HepG2 (cell line): ENCODE measurements around the gene CIDEA. TPM values are rescaled to one million over a fixed set of nuclear protein-coding genes. Genes with fewer than 3 reads are reported as not detected.

Experiments used
- ATAC-seq: fragments of 200-7000 bp; cut with Tn5 transposase; 3 replicates; pipeline ENCODE4 v1.9.1; 2020; ENCODE audit warnings: mild to moderate bottlenecking, moderate library complexity
- BruUV-seq: library from RNA; stranded (reverse); fragments of 400-500 nt; replicated peaks from 2 replicates; lab custom pipeline; 2021; lab: Mats Ljungman, UMichigan
- CTCF ChIA-PET: fragments of 300-600 bp; formaldehyde crosslinking; extraction: SDS; loops from one replicate; lab custom pipeline; 2021; ENCODE audit warnings: low total read pairs, inconsistent platforms, low intra/inter-chr PET ratio; lab: Yijun Ruan, JAX
- POLR2A ChIA-PET: fragments of 350-600 bp; sonication (Branson Sonifier 250); formaldehyde crosslinking; loops from one replicate; lab custom pipeline; 2020; ENCODE audit warnings: antibody characterized with exemption, inconsistent platforms; lab: Yijun Ruan, JAX
- DNase-seq: peaks from one replicate; pipeline ENCODE4 v3.0.0-alpha.2; 2015; ENCODE audit warnings: low spot score
- FAIRE-seq: peaks from 3 replicates; lab custom pipeline; 2011; peaks lifted over from hg19 to GRCh38; lab: Jason Lieb, UNC
- H2AFZ ChIP-seq: one replicate; pipeline ENCODE4 v1.6.1; 2011; ENCODE audit warnings: low read length, inconsistent platforms
- H3K27ac ChIP-seq: fragments of 300-600 bp; 3 replicates; pipeline ENCODE4 v1.8.0; 2011; ENCODE audit warnings: mixed run types, mild to moderate bottlenecking, mixed read lengths, low read length, inconsistent platforms; ENCODE audit not compliant: insufficient read depth; ENCODE audit errors: extremely low read length
- H3K27me3 ChIP-seq, 2 experiments: fragments of 200-600 bp in 1 of 2; 2 replicates in 1 of 2; 3 replicates in 1 of 2; pipeline versions ENCODE4 v1.6.0 to v1.8.0; 2011; ENCODE audit warnings: low read length in 2 of 2, mild to moderate bottlenecking in 2 of 2, moderate library complexity in 2 of 2, inconsistent platforms in 1 of 2; ENCODE audit not compliant: insufficient read depth in 2 of 2, control insufficient read depth in 1 of 2
- H3K36me3 ChIP-seq, 2 experiments: fragments of 200-600 bp in 1 of 2; replicated peaks in 1 of 2; 2 replicates in 1 of 2; 3 replicates in 1 of 2; pipeline versions ENCODE4 v1.5.1 to v1.8.0; 2011; ENCODE audit warnings: low read length in 2 of 2, inconsistent platforms in 1 of 2; ENCODE audit not compliant: insufficient read depth in 2 of 2, control insufficient read depth in 1 of 2
- H3K4me1 ChIP-seq: 2 replicates; pipeline ENCODE4 v1.5.1; 2012; ENCODE audit warnings: low read length, inconsistent platforms; ENCODE audit not compliant: insufficient read depth
- H3K4me2 ChIP-seq: 2 replicates; pipeline ENCODE4 v1.6.0; 2011; ENCODE audit warnings: low read depth, low read length, inconsistent platforms
- H3K4me3 ChIP-seq, 3 experiments: fragments of 200-600 bp in 1 of 3; sonication (generic), shearing (Covaris generic) in 1 of 3; replicated peaks in 1 of 3; 2 replicates each; pipeline ENCODE4 v1.5.1; 2011 to 2016; ENCODE audit warnings: low read length in 3 of 3, inconsistent platforms in 2 of 3, low read depth in 2 of 3, mild to moderate bottlenecking in 2 of 3, control low read depth in 1 of 3, mixed read lengths in 1 of 3; ENCODE audit not compliant: insufficient read depth in 1 of 3
- H3K79me2 ChIP-seq: one replicate; pipeline ENCODE4 v1.6.1; 2011; ENCODE audit warnings: low read length, inconsistent platforms; ENCODE audit not compliant: insufficient read depth
- H3K9ac ChIP-seq: 2 replicates; pipeline ENCODE4 v1.6.0; 2011; ENCODE audit warnings: mild to moderate bottlenecking, low read depth, low read length, inconsistent platforms; ENCODE audit not compliant: insufficient read depth
- H3K9me3 ChIP-seq: 2 replicates; pipeline ENCODE4 v1.5.1; 2012; ENCODE audit warnings: mild to moderate bottlenecking, low read length
- H4K20me1 ChIP-seq: 2 replicates; pipeline ENCODE4 v1.6.0; 2011; ENCODE audit warnings: inconsistent platforms, mild to moderate bottlenecking, low read length, moderate library complexity; ENCODE audit not compliant: insufficient read depth
- ATRX ChIP-seq: sonication (generic); formaldehyde crosslinking; IDR thresholded peaks from 2 replicates; pipeline ENCODE4 v1.4.0; 2020; ENCODE audit warnings: missing genetic modification reagents, borderline replicate concordance
- KAT8 ChIP-seq: IDR thresholded peaks from 2 replicates; pipeline ENCODE4 v1.6.1; 2016; ENCODE audit warnings: missing genetic modification reagents, missing compliant biosample characterization
- MED1 ChIP-seq: sonication (generic); formaldehyde crosslinking; IDR thresholded peaks from 2 replicates; pipeline ENCODE4 v1.4.0; 2020; ENCODE audit warnings: missing genetic modification reagents
- MED13 ChIP-seq: sonication (generic); formaldehyde crosslinking; IDR thresholded peaks from 2 replicates; pipeline ENCODE4 v1.5.0; 2020; ENCODE audit warnings: missing genetic modification reagents
- ZNF256 ChIP-seq: sonication (generic); formaldehyde crosslinking; conservative IDR thresholded peaks from 2 replicates; pipeline ENCODE4 v1.4.0; 2020; ENCODE audit warnings: missing genetic modification reagents
- WGBS: methylation state at CpG from one replicate; pipeline ENCODE4 v1.1.6; 2017; ENCODE audit warnings: low lambda C conversion rate; 5-methylcytosine and 5-hydroxymethylcytosine counted together
- in situ Hi-C: cut with HindIII; loops from 2 replicates; pipeline ENCODE4 v1.10.0; 2017; ENCODE audit warnings: low pct_unique_long_range_greater_than_20kb; ENCODE audit not compliant: extremely low pct_ligation_motif_present
- intact Hi-C: fragments of 100-400 bp; cut with micrococcal nuclease; formaldehyde crosslinking; loops from one replicate; pipeline ENCODE4 v1.10.0; 2022; ENCODE audit not compliant: unreplicated experiment
- polyA plus RNA-seq, 8 experiments: library from polyadenylated mRNA; depleted of rRNA in 3 of 8; stranded (reverse) in 7 of 8; unstranded in 1 of 8; fragments of >200 nt; fragmentation: Illumina TruSeq in 4 of 8; extraction: Trizol in 4 of 8; gene quantifications; 2 replicates each; pipeline versions ENCODE4 v1.2.1 to v1.2.3, GENCODE V29; 2011 to 2016; ENCODE audit warnings: low read depth in 4 of 8, missing spikeins in 1 of 8, mixed read lengths in 1 of 8; ENCODE audit not compliant: insufficient read depth in 1 of 8
- total RNA-seq, 5 experiments: library from RNA; depleted of rRNA; stranded (reverse); fragments of >200 nt; fragmentation: Illumina TruSeq; extraction: Trizol; gene quantifications; 2 replicates each; pipeline ENCODE4 v1.2.3, GENCODE V29; 2016; ENCODE audit warnings: low read depth in 1 of 5
- TF ChIP-seq, protein P1 (sequence below): IDR thresholded peaks from 2 replicates; pipeline ENCODE4 v1.6.1; 2018; ENCODE audit warnings: missing genetic modification reagents, mild to moderate bottlenecking, missing compliant biosample characterization

CIDEA gene
- total and polyA plus RNA-seq, 2 of the 13 experiments (the other 11 are each of a cell fraction or from before 2014, with no cell fraction given) = not detected

DNA sequence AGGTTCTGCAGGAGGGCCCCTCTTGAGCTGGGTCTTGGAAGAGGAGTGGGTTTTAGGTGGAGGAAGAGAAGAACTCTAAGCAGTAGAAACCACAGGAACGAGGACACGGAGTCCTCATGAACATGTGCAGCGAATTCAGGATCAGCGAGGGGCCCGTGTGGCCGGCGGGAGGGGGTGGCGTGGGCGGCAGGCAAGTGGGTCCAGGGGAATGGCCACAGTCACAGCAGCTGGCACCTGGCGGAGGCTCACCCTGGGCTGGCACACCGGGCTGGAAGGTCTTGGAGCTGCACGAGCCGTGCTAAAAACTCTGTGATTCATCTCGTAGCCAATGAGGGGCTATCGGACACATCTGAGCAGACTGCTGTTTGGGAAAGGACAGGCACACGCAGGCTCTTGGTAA lies 18.0 kb upstream of the CIDEA start:
- H2AFZ ChIP-seq = no peak overlapping the region
- no peaks in the 10 kb centered on the region for H3K79me2 ChIP-seq
- no peaks in the 10 kb centered on the region for H4K20me1 ChIP-seq
- WGBS = 58% methylated on average over 11 of the region's 16 CpGs
- BruUV-seq = no TSS peak
- in situ Hi-C loops = loop anchor here (5.0 to 10.0 kb wide), 3 partner anchors 81 to 1631 kb away; partner anchors contain the start of gene ANKRD62
- peaks cover 3 to 32% of the 10 kb centered on the region in 2 experiments for H3K27me3 ChIP-seq
- TF ChIP-seq, protein P1, sequence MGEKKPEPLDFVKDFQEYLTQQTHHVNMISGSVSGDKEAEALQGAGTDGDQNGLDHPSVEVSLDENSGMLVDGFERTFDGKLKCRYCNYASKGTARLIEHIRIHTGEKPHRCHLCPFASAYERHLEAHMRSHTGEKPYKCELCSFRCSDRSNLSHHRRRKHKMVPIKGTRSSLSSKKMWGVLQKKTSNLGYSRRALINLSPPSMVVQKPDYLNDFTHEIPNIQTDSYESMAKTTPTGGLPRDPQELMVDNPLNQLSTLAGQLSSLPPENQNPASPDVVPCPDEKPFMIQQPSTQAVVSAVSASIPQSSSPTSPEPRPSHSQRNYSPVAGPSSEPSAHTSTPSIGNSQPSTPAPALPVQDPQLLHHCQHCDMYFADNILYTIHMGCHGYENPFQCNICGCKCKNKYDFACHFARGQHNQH (CRISPR knock-in tag) = no peak
- TF ChIP-seq ATRX (CRISPR knock-in tag) (no peak), MED1 (CRISPR knock-in tag) (no peak), KAT8 (CRISPR knock-in tag) (no peak), MED13 (no peak), ZNF256 (CRISPR knock-in tag) (no peak)
- no peak overlapping the region for H3K4me3 ChIP-seq
- H3K9ac ChIP-seq = no peak overlapping the region
- H3K4me1 ChIP-seq = peaks cover 12% of the 10 kb centered on the region; the same call in 1 of the 2 replicates
- ChIA-PET CTCF (interaction anchor here (3.1 kb wide), 1 partner anchor 143 kb away, joined by 36 read pairs; the partner anchor contains the start of gene ANKRD62), POLR2A (no interaction called here)
- FAIRE-seq (no peak), ATAC-seq (no peak), DNase-seq (no peak)
- no peak overlapping the region for H3K4me2 ChIP-seq
- H3K27ac ChIP-seq = no peak overlapping the region
- intact Hi-C loops = no loop called here
- no peaks in the 10 kb centered on the region for H3K36me3 ChIP-seq
- H3K9me3 ChIP-seq = no peaks in the 10 kb centered on the region
